Measurements from ENCODE around the gene RIMBP2.

Gene RIMBP2

DNA sequence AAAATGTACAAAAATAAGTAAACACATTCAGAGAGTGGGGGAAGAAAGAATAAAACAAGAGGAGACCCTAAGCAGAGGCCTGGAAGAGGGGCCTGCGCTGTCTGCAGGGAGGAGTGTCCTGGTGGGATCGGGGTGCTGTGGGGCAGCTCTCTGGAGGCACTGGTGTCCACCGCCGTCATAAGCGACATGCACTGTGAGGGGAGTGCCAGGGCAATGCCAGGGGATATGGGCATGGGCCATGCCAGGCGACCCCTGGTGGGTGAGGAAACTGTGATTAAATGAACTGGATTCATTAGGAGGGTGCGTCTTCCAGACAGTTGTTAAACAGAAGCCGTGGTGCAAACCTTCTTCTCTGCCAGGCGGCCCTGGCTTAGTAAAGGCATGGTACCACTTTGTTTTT lies 261.8 kb downstream of the RIMBP2 start:
- H3K4me3 ChIP-seq (ENCODE audit: low read length), result no peak overlapping the region
- DNase-seq (ENCODE audit: low read depth, low spot score), result no peak

DNA sequence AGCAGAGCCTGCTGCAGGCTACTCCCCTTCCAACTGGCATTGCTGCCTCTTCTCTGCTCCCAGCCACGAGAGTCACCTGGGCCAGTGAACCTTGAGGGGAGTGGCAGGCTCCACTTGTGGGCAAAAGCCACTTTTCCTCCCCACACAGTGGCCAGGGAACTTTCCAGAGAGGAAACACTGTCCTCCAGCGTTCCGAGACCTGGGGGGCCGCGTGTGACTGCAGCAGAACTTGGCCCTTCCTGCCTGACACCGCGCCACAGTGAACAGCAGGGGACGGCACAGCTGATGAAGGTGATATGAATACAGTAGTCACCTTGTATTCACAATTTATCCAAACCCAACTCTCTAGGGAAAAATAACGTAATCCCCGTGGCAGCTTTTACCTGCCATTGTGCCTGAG lies 263.6 kb downstream of the RIMBP2 start:
- H3K4me3 ChIP-seq (ENCODE audit: low read length), result no peak overlapping the region
- DNase-seq (ENCODE audit: low read depth, low spot score), result no peak

DNA sequence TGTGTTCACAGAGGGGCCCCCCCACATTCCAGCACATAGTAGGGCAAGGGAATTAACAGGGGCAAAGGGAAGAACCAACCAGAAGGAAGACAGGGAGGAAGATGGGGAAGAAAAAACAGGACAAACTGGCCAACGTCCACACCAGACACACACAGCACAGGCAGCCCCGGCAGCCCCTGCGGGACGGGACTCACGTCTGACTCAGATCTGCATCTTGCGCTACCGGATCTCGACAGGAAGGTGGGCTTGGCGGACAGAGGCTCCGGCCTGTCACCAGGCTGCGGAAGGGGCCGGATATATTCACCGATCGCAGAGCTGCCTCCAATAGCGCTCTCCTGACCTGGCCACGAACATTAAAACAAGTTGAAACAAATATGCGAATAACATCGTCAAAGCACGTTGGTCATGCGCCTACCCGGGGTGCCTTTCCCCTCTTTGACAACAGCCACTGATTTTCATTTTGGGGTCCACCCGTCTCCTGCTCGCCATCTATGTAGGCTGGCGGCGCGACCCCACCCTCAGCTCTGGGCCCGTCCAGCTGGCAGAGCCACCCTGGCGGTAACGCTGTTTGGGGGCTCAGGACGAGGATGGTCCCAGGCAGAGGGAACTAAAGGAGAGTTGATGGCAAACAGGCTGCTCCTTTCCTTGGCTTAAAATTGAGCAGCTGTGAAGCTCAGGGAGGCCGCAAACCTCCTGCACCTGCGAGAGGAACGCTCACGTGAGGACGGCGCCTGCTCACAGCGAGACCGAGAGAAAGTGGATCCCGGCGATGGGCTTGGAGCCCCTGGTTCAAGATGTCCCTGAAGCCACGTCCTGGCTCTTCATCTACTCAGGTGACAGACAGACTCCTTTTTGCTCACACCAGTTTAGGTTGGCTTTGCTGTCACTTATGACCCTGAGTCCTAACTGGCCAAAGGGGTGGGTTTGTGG lies 264.8 kb downstream of the RIMBP2 start:
- H3K4me3 ChIP-seq (ENCODE audit: low read length), result no peak overlapping the region
- DNase-seq (ENCODE audit: low read depth, low spot score), result no peak

DNA sequence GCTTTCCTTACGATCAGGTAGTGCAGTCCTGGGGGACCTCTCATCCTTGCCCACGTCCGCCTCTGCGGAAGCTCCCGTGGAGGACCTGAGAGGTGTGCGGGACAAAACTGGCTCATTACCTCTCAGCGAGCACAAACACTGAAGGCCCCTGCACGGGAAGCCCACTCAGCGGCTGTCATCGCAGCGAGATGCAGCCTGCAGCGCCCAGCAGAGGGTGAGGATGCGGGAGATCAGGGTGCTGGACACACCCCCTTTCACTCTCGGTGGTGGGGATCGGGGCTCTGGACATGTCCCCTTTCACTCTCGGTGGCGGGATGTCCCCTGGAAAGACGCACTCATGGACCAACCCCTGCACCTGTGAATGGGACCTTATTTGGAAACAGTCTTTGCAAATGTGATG lies 266.8 kb downstream of the RIMBP2 start:
- no peak for DNase-seq (ENCODE audit: low read depth, low spot score)
- no peak overlapping the region for H3K4me3 ChIP-seq (ENCODE audit: low read length)

DNA sequence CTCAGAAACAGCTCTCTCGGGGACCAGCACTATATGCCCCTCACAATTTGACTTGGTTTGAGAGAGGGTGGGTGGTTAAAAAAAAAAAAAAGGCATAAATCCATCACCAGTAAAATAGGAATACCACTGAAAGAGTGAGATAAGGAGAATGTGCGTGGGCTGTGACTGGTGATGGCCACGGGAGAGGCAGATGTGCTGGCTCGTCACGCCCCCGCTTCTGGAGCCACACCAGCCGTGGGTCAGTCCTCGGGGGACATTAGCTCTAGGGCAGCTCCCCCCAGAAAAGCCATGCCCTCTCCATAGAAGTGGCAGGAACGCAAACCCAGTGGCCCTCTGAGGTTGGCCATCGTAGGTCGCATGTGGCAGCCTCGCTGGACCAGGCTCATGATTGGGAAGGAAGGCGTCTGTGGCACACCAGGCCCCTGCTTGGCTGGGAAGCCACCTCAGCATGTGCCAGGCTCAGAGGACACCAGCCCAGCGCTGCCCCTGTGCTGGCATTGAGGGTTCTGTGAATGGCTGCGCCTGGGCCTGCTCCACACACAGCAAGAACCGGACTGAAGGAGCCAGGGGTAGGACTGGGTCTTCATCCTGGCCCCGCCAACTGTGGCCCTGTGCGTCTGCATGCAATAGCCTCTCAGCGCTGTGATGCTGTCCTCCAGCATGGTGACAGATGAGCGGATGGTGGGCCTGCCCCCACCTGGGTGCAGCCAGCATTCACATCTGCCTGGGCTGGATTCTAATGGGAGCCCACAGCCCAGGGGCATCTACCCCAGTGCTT lies 267.9 kb downstream of the RIMBP2 start:
- DNase-seq (ENCODE audit: low read depth, low spot score), result no peak
- H3K4me3 ChIP-seq (ENCODE audit: low read length), result no peak overlapping the region

DNA sequence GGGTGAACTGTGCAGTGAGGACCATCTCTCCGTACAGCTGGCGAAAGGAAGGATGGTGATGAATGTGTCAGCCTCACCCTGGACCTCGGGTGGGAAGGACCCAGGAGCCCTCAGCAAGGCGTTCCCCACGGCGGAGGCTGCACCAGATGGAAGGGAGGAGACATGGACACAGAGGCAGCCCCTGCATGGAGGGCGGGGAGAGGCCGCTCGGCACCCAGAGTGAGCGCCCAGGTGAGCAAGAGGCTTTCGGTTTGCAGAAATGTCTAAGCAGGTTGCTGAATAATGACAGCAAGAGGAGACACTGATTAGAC lies 268.5 kb downstream of the RIMBP2 start:
- no peak overlapping the region for H3K4me3 ChIP-seq (ENCODE audit: low read length)
- DNase-seq (ENCODE audit: low read depth, low spot score), result no peak

GRCh38 chr12:130446846-130447654 lies 269.0 kb downstream of the RIMBP2 start:
- no peak overlapping the region for H3K4me3 ChIP-seq (ENCODE audit: low read length)
- DNase-seq (ENCODE audit: low read depth, low spot score), result no peak

- no peak overlapping the region for H3K4me3 ChIP-seq (ENCODE audit: low read length)
- no peak for DNase-seq (ENCODE audit: low read depth, low spot score)
Measured at GRCh38 chr12:130444986-130445385, 271.1 kb downstream of the RIMBP2 start.

- H3K4me3 ChIP-seq (ENCODE audit: low read length), result no peak overlapping the region
- no peak for DNase-seq (ENCODE audit: low read depth, low spot score)
Measured at GRCh38 chr12:130444061-130444460, 272.0 kb downstream of the RIMBP2 start.

DNA sequence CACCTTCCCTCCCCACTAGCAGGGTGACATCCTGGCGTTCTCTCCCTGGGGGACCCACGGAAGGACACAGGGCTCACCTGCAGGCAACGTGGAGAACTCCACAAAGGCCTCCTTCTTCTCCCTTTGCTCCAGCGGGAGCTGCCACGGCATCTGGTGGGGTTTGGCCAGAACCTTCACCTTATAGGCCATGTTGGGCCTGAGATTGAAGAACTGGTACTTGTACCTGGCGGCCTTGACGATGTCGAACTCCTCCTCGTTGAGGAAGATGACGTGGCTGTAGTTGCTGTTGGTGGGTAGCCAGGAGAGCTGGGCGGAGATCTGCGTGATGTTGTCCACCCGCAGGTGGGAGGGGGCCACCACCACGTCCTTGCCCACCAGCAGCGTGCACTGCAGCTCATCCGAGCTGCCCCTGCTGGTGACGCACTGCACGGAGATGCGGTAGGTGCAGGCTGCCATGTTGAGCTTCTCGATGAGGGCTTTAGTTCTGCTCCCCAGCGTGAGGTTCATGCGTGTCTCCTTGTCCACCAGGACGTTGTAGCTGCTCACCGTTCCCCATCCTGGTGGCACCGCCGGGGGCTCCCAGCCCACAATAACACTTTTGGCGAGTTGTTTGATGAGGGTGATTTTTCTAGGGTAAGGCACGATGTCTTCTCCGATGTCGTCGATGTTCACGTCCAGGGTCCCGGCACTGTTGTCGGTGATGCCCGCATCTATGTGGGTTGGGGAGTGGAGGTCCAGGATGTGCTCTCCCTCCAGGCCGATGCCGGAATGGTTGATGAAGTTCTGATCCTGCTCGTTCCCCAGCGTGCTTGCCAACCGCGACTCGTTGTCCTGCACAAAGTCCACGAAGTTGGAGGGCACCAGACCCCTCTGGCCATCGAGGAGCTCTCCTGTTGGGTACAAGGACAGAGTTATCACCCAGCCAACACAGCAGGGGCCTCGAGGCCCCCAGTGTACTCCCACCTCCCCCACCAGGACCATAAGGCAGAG lies 274.0 kb downstream of the RIMBP2 start:
- no peak for DNase-seq (ENCODE audit: low read depth, low spot score)
- no peak overlapping the region for H3K4me3 ChIP-seq (ENCODE audit: low read length)

DNA sequence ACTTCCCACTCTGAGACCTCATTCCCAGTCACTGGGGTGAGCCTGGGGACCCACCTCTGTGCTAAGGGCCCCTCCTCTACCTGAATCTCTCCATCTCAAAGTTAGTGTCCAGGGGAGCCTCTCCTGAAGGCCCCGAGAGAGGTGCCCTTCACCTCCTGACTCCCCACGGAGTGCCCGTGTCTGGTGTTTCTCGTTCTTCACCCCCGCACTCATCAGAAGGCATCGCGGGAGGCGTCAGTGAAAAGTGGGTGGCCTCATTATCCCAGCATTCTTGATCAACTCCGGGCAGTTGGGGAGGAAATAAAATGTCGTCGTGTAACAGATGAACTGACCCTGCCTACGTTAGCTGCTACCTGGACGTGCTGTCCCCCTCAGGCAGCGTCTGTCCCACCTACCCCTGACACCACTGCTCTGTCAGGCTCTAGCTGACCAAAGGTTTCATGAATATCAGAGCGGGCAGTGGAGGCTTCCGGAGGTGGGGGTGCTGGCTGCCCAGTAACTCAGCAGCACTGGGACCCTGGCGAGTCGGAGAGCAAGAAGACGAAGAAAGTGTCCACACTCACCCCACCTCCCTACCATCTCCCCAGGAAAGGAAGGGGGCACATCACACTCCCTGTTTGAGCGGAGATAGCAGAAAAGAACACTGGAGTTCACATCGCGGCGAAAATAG lies 275.6 kb downstream of the RIMBP2 start:
- DNase-seq (ENCODE audit: low read depth, low spot score), result no peak
- no peak overlapping the region for H3K4me3 ChIP-seq (ENCODE audit: low read length)

DNA sequence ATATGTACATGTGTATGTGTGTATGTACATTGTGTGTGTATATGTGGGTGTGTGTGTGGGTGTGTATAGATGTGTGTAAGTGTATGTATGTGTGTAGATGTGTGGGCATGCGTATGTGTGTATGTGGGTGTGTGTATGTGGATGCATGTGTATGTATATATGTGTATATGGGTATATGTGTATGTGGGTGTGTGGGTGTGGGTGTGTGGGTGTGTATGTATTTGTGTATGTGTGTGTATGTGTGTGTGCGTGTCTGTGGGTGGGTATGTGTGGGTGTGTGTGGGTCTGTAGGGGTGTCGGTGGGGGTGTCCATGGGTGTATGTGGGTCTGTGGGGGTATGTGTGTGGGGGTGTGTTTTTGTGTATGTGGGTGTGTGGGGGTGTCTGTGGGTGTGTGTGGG lies 276.8 kb downstream of the RIMBP2 start:
- no peak overlapping the region for H3K4me3 ChIP-seq (ENCODE audit: low read length)
- no peak for DNase-seq (ENCODE audit: low read depth, low spot score)

DNA sequence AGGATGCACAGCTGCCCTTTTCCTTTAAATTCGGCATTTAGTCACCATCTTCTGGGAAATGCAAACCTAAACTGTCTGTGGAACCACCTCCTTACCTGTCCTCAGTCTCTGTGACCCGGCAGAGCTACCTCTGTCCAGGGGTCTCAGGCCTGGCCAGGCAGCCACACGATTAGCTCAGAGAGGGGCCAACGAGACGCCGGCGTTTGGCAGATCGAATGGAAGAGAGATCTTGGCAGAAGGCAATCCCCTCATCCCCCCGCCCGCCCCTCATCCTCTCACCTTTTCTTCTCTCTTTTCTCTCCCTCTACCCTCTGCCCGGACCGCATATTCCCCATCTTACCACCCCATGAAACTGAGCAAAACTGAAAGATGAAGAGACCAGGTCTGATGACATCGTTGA lies 277.4 kb downstream of the RIMBP2 start:
- no peak overlapping the region for H3K4me3 ChIP-seq (ENCODE audit: low read length)
- no peak for DNase-seq (ENCODE audit: low read depth, low spot score)

DNA sequence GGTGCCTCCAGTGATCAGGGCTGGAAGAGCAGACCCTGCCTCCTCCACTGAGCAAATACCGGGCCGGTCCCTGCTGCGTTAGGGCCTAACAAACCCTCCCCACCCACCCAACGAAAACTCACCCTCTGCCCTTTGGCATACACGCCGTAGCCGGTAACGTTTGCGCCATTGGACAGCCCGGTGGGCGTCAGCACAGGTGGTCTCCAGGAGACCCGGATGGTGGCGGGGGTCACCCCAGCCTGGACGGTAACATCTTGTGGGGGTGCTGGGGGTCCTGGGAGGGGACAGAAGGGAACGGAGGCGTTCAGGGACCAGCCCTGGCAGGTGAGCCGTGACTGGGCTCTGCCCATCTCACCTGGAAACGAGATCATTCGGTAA lies 277.9 kb downstream of the RIMBP2 start:
- DNase-seq (ENCODE audit: low read depth, low spot score), result no peak
- no peak overlapping the region for H3K4me3 ChIP-seq (ENCODE audit: low read length)

DNA sequence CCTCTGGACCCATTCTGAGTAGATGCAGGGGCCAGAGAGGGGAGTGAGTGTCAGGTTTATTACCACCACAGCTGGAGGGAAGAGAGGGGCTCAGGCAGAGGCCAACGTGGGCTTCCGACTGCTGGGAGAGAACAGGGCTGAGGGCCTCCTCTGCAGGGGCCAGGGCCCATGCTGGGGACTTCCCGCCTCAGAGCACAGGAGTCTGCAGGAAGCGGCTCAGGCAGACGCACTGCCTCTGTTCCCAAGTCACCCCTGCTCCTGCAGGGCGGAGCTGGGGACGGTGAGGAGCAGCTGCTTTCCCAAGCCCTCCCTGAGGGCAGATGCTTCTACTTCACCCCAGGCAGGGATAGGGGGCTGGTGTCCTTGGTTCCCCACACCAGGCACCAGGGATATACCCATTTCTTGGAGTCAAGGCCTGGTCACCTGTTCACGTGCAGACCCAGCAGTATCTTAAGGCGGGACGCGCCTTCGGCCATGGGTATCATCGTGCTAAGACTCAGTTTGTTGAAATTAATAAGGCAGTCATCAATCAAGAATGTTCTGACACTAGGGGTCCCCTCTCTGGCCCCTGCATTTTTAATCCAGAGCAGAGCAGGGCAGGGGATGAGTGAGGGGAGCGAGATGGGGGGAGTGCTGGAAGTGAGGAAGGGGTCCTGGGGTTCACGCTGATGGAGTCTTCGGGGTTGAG lies 278.4 kb downstream of the RIMBP2 start:
- DNase-seq (ENCODE audit: low read depth, low spot score), result no peak
- H3K4me3 ChIP-seq (ENCODE audit: low read length), result no peak overlapping the region

- no peak for DNase-seq (ENCODE audit: low read depth, low spot score)
- H3K4me3 ChIP-seq (ENCODE audit: low read length), result no peak overlapping the region
Measured at GRCh38 chr12:130436741-130437501, 279.2 kb downstream of the RIMBP2 start.

- no peak for DNase-seq (ENCODE audit: low read depth, low spot score)
- no peak overlapping the region for H3K4me3 ChIP-seq (ENCODE audit: low read length)
Measured at GRCh38 chr12:130435826-130436225, 280.3 kb downstream of the RIMBP2 start.

Data from Jurkat, Clone E6-1 (cell line).